Caco-2 (cell line): ENCODE measurements around the gene LRIT3. TPM values are rescaled to one million over a fixed set of nuclear protein-coding genes. Genes with fewer than 3 reads are reported as not detected.

Experiments
- BruUV-seq: library from RNA; stranded (reverse); fragments of 400-500 nt; replicated peaks from 2 replicates; lab custom pipeline; 2021; lab: Mats Ljungman, UMichigan
- CTCF ChIA-PET: fragments of 300-600 bp; sonication (Branson Sonifier 250); formaldehyde crosslinking; loops from one replicate; lab custom pipeline; 2022; ENCODE audit warnings: antibody characterized with exemption; lab: Charles Lee
- POLR2A ChIA-PET: fragments of 300-600 bp; sonication (Branson Sonifier 250); formaldehyde crosslinking; loops from one replicate; lab custom pipeline; 2022; ENCODE audit warnings: antibody characterized with exemption; lab: Charles Lee
- DNase-seq, 2 experiments: peaks; one replicate each; pipeline versions ENCODE4 v3.0.0 to v3.0.0-alpha.2; 2020 to 2022
- H3K27me3 ChIP-seq: replicated peaks from 2 replicates; pipeline ENCODE4 v1.6.0; 2011; ENCODE audit warnings: low read length; ENCODE audit not compliant: control insufficient read depth, insufficient read depth
- H3K36me3 ChIP-seq: 2 replicates; pipeline ENCODE4 v1.5.1; 2011; ENCODE audit warnings: low read length; ENCODE audit not compliant: control insufficient read depth, insufficient read depth
- H3K4me1 ChIP-seq: fragments of 250-450 bp; sonication (Bioruptor Pico); 2 replicates; pipeline ENCODE4 v1.5.1; 2020; ENCODE audit warnings: mild to moderate bottlenecking
- H3K4me3 ChIP-seq: 2 replicates; pipeline ENCODE4 v1.5.1; 2011; ENCODE audit warnings: low read depth, mild to moderate bottlenecking, control low read depth, low read length
- H3K9me3 ChIP-seq: fragments of 250-450 bp; sonication (Bioruptor Pico); 2 replicates; pipeline ENCODE4 v1.5.1; 2020; ENCODE audit warnings: mild to moderate bottlenecking, moderate library complexity
- H3K27ac Mint-ChIP-seq: one replicate; pipeline ENCODE4 v1.8.0; 2022; ENCODE audit warnings: mixed read lengths; ENCODE audit not compliant: unreplicated experiment
- H3K27me3 Mint-ChIP-seq: one replicate; pipeline ENCODE4 v1.8.0; 2022; ENCODE audit warnings: mixed read lengths; ENCODE audit not compliant: insufficient read depth, unreplicated experiment
- H3K36me3 Mint-ChIP-seq: one replicate; pipeline ENCODE4 v1.8.0; 2022; ENCODE audit warnings: mild to moderate bottlenecking, mixed read lengths; ENCODE audit not compliant: insufficient read depth, unreplicated experiment
- H3K4me1 Mint-ChIP-seq: one replicate; pipeline ENCODE4 v1.8.0; 2022; ENCODE audit warnings: low read depth, mixed read lengths; ENCODE audit not compliant: unreplicated experiment
- H3K4me3 Mint-ChIP-seq: one replicate; pipeline ENCODE4 v1.8.0; 2022; ENCODE audit warnings: mild to moderate bottlenecking, moderate library complexity, mixed read lengths; ENCODE audit not compliant: unreplicated experiment
- H3K9me3 Mint-ChIP-seq: one replicate; pipeline ENCODE4 v1.8.0; 2022; ENCODE audit warnings: mixed read lengths; ENCODE audit not compliant: unreplicated experiment
- intact Hi-C: fragments of 100-400 bp; cut with micrococcal nuclease; formaldehyde crosslinking; loops from one replicate; pipeline ENCODE4 v1.10.0; 2022; ENCODE audit not compliant: unreplicated experiment
- total RNA-seq: library from RNA; stranded (reverse); gene quantifications from 2 replicates; pipeline ENCODE4 v1.2.3, GENCODE V29; 2022
- TF ChIP-seq, protein P1 (sequence below), 2 experiments: fragments of 200-600 bp in 1 of 2; IDR thresholded peaks; 1 replicate in 1 of 2; 2 replicates in 1 of 2; pipeline versions ENCODE4 v1.5.1 to v1.8.0; 2011 to 2022; ENCODE audit warnings: antibody characterized with exemption in 1 of 2, control low read depth in 1 of 2, inconsistent platforms in 1 of 2, low read depth in 1 of 2, low read length in 1 of 2, mild to moderate bottlenecking in 1 of 2, moderate library complexity in 1 of 2; ENCODE audit not compliant: insufficient read depth in 1 of 2, severe bottlenecking in 1 of 2, unreplicated experiment in 1 of 2

LRIT3 gene
- total RNA-seq, 1 experiment from 2014 or later: 0.34 TPM

DNA sequence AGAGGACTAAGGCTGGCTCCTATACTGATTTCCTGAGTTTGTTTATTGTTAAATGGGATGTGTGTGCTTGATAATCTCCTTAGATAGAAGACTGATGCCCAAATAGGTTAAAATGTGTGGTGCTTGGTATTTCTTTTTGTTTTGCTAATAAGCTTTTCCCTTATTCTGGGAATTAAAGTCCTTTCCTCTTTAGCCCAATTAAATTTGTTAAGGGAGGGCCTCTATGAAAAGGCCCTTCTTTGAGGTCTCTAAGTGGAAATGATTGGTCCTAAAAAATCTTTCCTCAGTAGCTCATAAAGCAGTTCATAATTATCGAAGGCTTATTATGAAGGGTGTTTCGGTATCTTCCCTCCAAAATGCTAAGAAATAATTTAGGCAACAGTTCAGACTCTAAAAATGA lies 20.2 kb upstream of the LRIT3 start, which contains the start of gene RRH:
Gene RRH, plus strand, starts transcription at position 301 of the 400 bp plus-strand sequence. Its CDS starts 56 bp downstream, at position 357.
- Histone ChIP-seq H3K4me1 (no peaks in the 10 kb centered on the region), H3K27me3 (no peaks in the 10 kb centered on the region), H3K9me3 (no peaks in the 10 kb centered on the region), H3K4me3 (no peak within 1 kb of the TSS), H3K36me3 (no peaks in the 10 kb centered on the region)
- CTCF ChIA-PET: no interaction called here
- no peak within 1 kb of the TSS for H3K4me3 Mint-ChIP-seq
- no peak for DNase-seq
- no peaks in the 10 kb centered on the region for H3K9me3 Mint-ChIP-seq
- no peaks in the 10 kb centered on the region for H3K27me3 Mint-ChIP-seq
- TF ChIP-seq, protein P1, sequence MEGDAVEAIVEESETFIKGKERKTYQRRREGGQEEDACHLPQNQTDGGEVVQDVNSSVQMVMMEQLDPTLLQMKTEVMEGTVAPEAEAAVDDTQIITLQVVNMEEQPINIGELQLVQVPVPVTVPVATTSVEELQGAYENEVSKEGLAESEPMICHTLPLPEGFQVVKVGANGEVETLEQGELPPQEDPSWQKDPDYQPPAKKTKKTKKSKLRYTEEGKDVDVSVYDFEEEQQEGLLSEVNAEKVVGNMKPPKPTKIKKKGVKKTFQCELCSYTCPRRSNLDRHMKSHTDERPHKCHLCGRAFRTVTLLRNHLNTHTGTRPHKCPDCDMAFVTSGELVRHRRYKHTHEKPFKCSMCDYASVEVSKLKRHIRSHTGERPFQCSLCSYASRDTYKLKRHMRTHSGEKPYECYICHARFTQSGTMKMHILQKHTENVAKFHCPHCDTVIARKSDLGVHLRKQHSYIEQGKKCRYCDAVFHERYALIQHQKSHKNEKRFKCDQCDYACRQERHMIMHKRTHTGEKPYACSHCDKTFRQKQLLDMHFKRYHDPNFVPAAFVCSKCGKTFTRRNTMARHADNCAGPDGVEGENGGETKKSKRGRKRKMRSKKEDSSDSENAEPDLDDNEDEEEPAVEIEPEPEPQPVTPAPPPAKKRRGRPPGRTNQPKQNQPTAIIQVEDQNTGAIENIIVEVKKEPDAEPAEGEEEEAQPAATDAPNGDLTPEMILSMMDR (IDR thresholded peaks at IDR 0.05; ENCODE audit: insufficient read depth in 1 of 2, low read depth in 1 of 2, low read length in 1 of 2, severe bottlenecking in 1 of 2, unreplicated experiment in 1 of 2): no peak
- intact Hi-C loops: loop anchor here (5.0 kb wide), 1 partner anchor 150 kb away; no protein-coding TSS in a partner anchor
- BruUV-seq: no TSS peak
- no peaks in the 10 kb centered on the region for H3K4me1 Mint-ChIP-seq
- POLR2A ChIA-PET: no interaction called here
- peaks cover 22% of the 10 kb centered on the region for H3K36me3 Mint-ChIP-seq
- H3K27ac Mint-ChIP-seq: no peak within 1 kb of the TSS

DNA sequence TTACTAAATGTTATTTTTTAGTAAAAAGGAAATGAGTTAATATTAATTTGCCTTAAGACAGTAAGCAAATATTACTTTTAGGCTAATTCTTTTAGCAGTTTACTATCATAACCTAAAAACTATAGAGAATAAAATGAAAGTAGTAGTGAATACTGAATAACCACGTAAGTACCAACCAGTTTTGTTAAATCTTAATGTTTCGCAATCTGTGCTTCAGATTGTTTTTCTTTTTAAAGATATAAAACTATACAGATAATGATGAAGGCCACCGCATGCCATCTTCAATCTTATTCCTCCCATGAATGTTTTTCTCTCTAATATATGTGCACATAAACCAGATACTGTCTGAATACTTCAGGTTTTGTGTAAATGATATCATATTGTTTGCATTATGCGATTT lies 14.2 kb upstream of the LRIT3 start:
- H3K27ac Mint-ChIP-seq: no peak overlapping the region
- H3K4me1 Mint-ChIP-seq: no peaks in the 10 kb centered on the region
- no peaks in the 10 kb centered on the region for H3K36me3 Mint-ChIP-seq
- CTCF ChIA-PET: no interaction called here
- no peak for DNase-seq
- no peaks in the 10 kb centered on the region for H3K27me3 Mint-ChIP-seq
- H3K4me3 Mint-ChIP-seq: no peak overlapping the region
- no TSS peak for BruUV-seq
- intact Hi-C loops: no loop called here
- POLR2A ChIA-PET: no interaction called here
- Histone ChIP-seq H3K4me3 (no peak overlapping the region), H3K9me3 (no peaks in the 10 kb centered on the region), H3K4me1 (no peaks in the 10 kb centered on the region), H3K27me3 (no peaks in the 10 kb centered on the region), H3K36me3 (no peaks in the 10 kb centered on the region)
- TF ChIP-seq, protein P1 (IDR thresholded peaks at IDR 0.05; ENCODE audit: insufficient read depth in 1 of 2, low read depth in 1 of 2, low read length in 1 of 2, severe bottlenecking in 1 of 2, unreplicated experiment in 1 of 2): no peak
- H3K9me3 Mint-ChIP-seq: no peaks in the 10 kb centered on the region

GRCh38 chr4:109836985-109837384 lies 10.9 kb upstream of the LRIT3 start:
- TF ChIP-seq, protein P1 (IDR thresholded peaks at IDR 0.05; ENCODE audit: insufficient read depth in 1 of 2, low read depth in 1 of 2, low read length in 1 of 2, severe bottlenecking in 1 of 2, unreplicated experiment in 1 of 2): no peak
- CTCF ChIA-PET: no interaction called here

More at GRCh38 chr4:109836985-109837384, 10.9 kb upstream of the LRIT3 start:
- POLR2A ChIA-PET: interaction anchor here (0.7 kb wide), 1 partner anchor 19 kb away, joined by 3 read pairs; no protein-coding TSS in a partner anchor
- H3K4me1 ChIP-seq: no peaks in the 10 kb centered on the region
- no peaks in the 10 kb centered on the region for H3K27me3 ChIP-seq
- H3K27ac Mint-ChIP-seq: no peak overlapping the region
- H3K27me3 Mint-ChIP-seq: no peaks in the 10 kb centered on the region
- no peaks in the 10 kb centered on the region for H3K9me3 Mint-ChIP-seq
- H3K4me1 Mint-ChIP-seq: no peaks in the 10 kb centered on the region
- no peaks in the 10 kb centered on the region for H3K36me3 ChIP-seq
- no peaks in the 10 kb centered on the region for H3K9me3 ChIP-seq
- no peak for DNase-seq
- no peak overlapping the region for H3K4me3 ChIP-seq
- no peaks in the 10 kb centered on the region for H3K36me3 Mint-ChIP-seq
- no peak overlapping the region for H3K4me3 Mint-ChIP-seq
- intact Hi-C loops: no loop called here
- BruUV-seq: no TSS peak
